HG03521 (cell line): Measurements from ENCODE around the gene CARM1.
"Not testable (repeated sequence)": the region's sequence is repeated elsewhere in the genome, so short reads cannot be mapped to it uniquely, and the experiment has no call there.

Source experiments
- ATAC-seq: cut with Tn5 transposase; IDR thresholded peaks from one replicate; pipeline ENCODE4 v1.9.1; 2021; ENCODE audit warnings: mild to moderate bottlenecking, moderate library complexity; ENCODE audit not compliant: unreplicated experiment

Gene CARM1

DNA sequence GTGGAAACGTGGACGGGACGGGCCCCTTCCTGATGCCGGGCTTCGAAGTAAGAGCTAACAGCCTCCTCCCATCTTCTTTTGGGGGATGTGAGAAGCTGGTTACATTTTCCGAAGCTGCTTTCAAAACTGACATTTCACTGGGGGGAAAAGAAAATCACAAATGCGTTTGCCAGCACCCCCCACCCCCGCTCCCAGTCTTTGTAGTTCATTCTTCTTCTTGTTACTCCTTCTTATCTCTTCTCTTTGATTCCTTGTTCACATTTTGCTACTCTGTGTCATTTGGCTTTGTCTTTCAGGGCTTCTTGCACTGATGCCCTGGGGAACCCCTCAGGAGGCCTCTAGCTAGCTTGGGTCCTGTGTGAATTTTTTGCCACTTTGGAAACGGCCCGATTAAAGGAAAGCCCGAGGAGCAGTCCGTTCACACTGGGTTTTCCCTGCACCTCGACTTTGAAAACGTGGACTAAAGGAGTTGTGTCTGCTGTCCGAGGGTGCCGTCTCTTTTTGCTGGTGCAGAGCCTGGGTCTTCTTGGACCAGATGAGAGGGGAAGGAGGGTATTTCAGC, 1.3 kb downstream of the CARM1 start:
- ATAC-seq = no peak

DNA sequence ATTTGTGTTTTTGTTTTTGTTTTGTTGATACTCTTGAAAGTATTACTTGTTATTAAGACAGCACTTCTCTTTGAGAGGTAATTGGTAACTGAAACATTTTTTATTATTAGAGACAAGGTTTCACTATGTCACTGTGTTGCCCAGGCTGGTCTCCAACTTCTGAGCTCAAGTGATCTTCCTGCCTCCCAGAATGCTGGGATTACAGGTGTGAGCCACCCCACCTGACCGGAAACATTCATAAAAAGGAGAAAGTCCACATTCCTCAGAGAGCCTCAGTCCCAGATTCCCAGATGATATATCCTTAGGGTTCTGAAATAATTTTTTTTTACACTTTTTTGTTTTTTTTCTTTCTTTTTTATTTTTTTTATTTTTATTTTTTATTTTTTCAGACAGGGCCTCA, 2.7 kb downstream of the CARM1 start:
- no peak for ATAC-seq

DNA sequence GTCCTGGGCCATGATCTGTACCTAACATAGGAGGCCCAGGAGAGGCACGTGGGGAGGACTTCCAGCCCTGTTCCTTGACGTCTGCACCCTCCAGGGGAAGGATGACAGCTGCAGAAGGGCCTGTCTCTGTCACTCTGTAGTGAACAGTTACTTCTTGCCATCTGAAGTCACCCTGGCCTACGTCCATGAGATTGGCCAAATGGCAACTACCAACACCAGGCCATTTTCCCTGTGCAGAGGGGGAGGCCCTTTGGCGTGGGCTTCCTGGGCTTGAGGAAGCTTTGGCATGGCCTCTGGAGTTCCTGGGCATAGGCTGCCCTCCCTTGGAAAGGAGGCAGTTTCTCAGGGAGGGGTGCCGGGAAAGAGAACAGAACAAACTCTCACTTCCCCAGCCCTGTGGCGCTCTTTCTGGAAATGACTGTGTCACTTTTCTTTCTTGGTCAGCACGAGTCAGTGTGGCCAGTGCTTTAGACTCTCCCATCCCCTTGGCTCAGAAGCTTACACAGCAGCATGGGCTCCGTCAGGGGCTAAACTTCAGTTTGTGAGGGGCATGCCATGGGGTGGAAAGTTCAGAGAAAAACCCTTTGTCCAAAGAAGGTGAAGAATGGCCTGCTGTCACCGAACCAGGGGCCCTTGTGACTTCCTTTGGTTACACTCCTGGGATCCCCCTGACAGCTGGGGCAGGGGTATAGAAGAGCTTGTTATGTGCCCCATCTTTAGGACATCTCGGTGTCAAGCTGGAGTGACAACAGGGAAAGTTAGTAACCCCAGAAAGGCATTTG, 5.3 kb downstream of the CARM1 start:
- no peak for ATAC-seq

DNA sequence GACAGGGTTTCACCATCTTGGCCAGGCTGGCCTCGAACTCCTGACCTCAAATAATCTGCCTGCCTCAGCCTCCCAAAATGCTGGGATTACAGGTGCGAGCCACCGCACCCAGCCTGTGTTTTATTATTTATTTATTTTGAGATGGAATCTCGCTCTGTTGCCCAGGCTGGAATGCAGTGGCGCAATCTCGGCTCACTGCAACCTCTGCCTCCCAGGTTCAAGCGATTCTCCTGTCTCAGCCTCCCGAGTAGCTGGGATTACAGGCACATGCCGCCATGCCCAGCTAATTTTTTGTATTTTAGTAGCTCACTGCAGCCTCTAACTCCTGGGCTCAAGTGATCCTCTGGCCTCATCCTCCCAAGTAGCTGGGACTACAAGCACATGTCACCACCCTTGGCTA, 6.3 kb downstream of the CARM1 start:
- not testable (repeated sequence) for ATAC-seq

DNA sequence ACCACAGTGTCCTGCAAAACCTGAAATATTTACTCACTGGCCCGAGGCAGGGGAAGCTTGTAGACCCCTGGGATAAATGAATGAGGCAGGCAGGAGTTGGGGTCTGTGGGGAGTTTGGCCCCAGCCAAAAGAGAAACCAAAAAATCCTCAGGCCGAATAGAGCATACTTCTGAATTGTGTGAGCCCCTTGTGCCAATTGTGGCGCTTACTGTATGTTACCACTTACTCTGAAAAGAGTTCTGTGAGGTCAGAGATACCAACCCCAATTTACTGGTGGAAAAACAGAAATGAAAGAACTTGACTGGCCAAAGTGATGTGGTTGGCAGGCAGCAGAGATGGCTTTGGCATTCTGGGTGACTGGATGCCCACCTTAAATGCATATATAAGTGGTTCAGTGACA, 6.9 kb downstream of the CARM1 start:
- ATAC-seq = no peak

DNA sequence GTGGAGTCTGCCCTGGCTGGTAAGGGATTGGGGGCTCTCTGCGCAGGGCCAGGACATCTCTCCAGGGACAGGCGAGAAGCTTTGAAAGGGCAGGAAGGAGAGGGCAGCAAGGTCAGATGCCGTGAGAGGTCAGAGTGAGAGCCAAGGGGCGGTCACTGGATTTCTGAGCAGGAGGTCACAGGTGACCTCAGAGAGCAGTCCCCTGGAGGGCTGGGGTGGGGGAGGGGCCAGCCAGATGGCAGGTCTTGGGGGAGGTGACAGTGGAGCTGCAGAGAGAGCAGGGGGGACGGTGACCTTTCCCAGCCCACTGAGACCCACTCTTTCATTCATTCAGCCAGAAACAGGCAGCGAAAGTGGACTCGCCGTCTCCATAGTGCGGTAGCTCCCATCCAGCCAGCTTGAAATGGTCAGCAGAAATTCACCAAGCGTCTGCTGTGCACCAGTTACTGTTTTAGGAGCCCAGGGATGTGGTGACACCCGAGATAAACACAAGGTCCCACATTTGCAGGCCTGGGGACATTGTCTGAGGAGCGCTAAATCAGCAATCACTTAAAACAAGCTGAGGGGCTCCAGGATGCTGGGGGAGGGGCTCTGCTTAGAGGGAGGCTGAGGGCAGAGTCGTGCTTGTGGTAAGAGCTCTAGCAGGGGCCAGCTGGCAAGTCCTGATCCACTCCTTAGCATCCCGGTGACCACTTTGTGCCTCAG, 10.2 kb downstream of the CARM1 start:
- no peak for ATAC-seq

DNA sequence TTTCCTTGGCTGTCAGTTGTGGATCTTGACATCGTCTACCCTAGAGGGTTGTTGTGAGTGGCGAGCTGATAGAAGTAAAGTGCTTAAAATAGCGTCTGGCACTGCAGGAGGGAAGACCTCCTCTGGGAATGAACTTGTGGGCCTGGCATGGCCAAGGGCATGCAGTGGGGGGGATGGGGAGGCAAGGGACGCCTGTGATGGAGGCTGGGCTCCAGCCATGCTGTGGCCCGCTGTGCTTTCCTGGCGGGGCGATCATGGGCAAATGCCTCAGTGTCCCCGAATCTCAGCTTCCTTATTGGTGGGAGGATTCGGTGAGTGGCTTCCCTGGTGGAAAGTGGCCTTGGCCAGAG, 10.7 kb downstream of the CARM1 start:
- ATAC-seq = no peak

DNA sequence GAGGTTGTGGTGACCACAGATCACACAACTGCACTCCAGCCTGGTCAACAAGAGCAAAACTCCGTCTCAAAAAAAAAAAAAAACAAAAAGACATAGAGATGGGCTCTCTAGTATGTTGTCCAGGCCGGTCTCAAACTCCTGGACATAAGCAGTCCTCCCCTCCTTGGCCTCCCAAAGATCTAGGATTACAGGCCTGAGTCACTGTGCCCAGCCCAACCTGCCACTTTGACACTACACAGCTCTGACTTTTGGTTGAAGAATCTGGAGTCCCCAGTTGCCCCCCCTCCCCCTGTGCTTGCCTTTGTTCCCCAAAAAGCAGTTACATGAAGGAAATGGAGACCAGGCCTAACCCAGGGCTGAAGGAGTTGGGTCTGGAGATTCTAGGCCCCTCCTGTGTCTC, 12.9 kb downstream of the CARM1 start:
- ATAC-seq = no peak

DNA sequence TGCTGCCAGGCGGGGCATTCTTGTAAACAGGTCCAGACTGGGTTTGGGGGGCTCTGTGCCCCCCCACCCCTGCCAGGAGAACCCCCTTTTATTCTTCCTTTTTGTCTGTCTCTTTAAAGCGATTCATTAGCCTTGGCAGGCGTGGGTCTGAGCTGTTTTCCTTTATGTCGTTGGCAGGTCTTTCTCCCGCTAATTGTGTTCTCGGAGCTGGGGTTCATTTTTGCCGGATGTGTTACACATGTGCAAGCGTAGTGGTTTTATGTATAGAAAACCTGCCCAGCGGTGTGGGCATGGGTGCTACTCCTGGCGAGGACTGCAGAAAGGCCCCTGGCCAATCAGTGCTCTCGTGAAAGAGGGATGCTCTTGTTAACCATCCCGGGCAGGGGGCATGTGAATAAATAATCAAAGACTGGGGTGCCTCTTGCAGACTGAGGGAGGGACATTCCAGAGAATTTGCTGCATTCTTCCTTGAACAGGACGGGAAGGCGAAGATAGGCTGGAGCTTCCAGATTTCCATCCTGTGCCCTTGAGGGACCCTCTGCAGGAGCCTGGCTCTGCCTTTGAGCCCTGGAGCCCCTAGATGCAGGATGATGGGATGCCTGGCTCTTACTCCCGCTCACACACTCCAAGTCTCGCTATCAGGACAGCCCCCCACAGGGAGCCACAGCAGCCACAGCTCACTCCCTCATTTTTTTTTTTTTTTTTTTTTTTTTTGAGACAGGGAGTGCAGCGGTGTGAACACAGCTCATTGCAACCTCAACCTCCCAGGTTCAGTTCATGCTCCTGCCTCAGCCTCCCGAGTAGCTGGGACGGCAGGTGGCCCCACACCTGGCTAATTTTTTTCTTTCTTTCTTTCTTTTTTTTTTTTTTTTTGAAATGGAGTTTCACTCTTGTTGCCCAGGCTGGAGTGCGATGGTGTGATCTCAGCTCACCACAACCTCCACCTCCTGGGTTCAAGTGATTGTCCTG, 14.1 kb downstream of the CARM1 start:
- ATAC-seq = no peak

DNA sequence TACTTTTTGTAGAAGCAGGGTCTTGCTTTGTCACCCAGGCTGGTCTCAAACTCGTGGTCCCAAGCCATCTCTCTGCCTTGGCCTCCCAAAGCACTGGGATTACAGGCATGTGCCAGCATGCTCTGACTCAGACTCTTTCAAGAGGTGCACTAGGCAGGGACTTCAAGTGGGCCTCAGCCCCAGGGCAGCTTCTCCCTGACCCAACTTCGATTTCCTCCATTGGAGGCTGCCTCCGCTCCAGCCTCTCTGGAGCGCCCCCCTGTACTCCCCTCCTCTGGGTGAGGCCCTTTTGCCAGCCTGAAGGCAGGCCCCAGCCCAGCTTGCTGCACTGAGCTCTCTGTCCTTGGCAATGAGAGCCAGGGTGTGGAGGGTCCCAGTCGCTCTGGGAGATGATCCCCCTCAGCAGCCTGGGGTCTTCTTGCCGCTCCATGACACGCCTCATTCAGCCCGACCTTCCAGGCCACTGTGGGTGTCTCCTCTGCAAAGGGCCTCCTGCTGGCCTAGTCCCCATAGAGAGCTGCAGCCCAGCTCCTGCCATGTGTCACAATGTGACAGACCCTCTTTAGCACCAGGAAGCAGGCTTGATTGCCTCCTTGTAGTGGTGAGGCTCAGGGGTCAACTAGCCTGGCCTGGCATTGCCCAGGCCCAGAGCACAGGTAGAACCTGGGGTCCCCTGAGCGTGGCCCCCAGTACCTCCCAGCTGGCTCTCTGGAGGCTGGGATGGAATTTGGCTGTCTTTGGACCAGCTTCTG, 16.4 kb downstream of the CARM1 start:
- no peak for ATAC-seq

DNA sequence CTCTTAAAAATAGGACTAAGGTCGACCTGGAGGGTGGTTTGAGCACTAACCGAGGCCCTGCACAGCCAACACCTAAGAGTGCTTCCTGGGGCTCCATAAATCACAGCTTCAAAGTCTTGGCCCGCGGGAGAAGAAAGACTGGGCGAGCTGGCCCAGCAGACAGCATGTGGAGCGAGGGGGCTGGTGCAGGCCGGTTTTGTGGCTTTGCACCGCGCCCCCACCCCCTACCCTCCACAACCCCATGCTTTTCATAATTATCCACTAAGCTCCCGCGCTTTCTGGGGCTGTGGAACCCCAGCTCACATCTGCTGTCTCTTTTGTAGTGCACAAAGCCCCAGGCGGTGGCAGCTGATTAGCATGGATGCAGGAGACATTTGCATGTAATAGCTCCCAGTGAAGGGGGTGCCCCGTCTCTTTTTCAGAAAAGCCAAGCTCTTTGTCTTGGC, 17.1 kb downstream of the CARM1 start:
- ATAC-seq = no peak

DNA sequence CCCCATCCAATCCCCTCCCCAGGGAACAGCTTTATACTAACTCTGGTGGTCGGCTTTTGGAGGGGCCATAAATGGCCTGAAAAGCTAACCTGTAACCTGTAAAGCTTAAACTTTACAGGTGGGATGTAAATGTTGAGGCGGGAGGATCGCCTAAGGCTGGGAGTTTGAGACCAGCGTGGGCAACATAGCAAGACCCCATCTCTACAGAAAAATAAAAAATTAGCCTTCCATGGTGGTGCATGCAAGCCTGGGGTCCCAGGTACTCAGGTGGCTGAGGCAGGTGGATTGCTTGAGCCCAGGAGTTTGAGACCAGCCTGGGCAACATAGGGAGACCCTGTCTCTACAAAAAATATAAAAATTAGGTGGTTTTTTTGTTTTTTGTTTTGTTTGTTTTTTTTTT, 18.5 kb downstream of the CARM1 start:
- ATAC-seq = no peak

DNA sequence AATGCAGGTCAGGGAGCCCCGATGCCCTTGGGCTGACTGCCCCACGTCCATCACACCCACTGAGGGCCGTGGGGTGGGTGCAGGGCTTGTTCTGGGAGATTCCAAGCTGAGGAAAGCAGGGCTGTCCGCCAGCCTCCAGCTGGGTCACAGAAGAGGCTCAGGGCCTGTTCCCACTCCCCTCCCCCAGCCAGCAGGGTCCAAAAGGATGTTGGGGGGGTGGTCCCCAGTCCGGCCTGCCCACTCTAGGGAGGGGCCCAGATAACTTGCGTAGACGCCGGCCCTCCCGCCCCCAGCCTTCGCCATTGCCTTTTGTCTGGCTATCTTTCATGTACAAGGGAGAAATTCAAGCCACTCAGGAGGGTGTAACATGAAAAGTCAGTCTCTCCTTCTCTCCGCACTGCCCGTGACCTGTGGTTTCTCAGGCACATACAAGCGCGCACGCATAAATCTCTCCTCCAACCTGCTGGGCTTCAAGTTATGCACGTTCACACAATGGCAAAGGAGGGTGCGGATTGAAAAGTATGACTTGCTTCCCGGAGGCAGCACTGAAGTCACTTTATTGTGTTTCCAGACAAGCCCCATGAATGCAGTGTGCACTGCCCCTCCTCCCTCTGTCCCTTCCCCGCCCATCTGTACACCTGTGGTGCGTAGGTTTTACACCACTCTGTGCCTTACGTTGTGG, 20.2 kb downstream of the CARM1 start:
- no peak for ATAC-seq

DNA sequence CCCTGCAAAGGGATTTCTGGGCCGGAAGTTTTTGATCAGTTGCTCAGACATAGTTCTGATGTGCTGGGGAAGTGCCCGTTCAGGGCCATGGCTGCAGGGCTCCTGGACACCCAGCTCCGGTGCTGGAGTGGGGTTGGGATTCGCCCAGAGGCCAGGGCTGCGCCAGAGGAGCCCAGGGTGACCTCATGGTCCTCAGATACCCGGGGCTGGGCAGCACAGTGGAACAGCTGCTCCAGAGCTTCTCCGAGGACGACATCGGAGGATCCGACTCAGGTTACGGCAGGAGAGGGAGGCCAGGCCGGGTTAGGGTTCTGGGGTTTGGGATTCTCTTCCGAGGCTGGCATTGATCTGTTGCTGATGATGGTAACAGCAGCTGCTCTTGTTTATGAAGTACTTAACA, 20.9 kb downstream of the CARM1 start:
- ATAC-seq = no peak

DNA sequence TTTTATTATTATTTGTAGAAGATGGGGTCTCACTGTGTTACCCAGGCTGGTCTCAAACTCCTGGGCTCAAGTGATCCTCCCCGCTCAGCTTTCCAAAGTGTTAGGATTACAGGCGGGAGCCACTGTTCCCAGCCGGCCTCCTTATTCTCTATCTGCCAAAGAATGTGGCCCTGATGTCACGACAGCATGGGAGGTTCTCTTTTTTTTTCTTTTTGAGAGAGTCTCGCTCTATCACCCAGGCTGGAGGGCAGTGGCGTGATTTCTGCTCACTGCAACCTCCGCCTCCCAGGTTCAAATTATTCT, 23.5 kb downstream of the CARM1 start:
- ATAC-seq = no peak

DNA sequence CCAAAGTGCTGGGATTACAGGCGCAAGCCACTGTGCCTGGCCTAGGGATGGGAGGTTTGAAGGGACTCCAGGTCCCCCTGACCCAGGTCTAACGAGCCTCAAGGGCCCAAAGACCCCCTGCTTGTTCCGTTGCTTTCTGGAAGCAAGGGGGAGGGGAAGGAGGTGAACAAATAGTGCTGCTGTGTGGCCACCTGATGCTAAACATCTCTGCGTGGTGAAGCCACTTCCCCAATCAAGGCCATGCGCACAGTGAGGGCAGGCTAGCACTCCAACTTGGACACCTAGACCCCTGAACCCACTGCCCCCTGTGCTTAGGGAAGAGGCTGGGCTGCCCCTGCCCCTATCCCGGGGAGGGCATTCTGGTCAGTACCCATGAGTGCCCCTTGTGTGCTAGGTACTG, 24.0 kb downstream of the CARM1 start:
- ATAC-seq = no peak

DNA sequence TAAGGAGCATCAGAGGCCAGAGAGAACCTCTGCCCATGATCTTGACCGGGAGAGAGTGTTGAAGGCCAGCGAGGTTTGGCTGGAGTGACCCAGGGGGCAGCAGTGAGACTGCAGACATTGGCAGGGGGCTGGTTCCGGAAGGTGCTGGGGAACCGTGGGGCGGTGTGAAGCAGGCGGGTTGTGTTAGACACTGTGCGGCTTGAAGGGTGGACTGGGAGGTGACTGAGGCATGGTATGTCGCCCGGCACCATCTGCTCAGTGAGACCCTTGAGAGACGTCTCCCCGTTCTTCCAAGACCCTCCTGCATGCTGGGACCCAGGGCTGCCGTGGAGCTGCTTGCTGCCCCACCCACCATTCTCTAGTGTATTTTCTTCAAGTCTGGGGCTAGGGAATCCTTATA, 24.6 kb downstream of the CARM1 start:
- ATAC-seq = no peak

DNA sequence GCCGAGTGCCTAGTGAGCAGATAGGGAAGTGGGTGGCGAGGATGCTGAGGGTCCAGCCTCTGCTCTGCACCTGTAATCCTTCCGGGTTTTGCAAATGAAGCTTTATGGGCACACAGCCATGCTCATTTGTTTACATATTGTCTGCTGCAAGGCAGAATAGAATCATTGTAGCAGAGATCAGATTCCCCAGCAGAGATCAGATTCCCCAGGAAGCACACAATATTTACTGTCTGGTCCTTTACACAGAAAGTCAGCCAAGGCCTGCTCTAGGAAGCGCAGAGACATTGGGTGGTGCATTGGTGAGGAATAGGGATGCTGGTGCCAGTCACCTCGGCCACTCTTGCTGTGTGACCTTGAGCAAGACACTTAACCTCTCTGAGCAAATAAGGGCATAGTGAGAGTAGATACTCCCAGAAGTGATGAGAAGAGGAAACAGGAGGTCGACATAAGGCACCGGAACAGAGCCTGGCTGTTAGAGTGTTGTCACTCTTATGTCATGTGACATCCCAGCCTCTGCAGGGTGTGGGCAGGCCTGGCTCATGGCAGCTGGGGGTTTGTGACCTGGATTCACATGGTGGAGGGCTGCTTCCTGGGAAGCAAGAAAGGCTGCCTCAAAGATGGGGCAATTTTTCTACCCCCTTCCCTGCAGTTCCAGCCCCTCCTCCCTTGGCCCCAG, 25.6 kb downstream of the CARM1 start:
- ATAC-seq = no peak

DNA sequence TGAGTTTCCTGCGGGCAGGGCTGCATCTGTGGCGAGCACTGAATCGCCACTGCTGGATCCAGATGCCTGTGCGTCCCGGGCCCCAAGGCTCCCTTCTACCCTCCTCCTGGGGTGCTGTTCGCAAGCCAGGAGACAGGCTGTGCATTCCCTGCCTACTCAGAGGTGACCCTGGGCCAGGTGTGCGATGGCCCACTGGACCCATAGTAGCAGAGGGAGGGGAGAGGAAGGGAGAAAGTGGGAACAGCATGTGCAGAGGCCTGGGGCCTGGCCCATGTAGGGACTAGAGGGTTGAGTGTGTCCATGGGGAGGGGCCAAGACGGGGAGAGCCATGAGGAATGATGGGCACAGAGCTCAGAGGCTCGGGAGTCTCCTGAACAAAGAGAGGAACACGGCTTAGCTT, 27.3 kb downstream of the CARM1 start:
- ATAC-seq = no peak
